SJCRH30 (cell line): Measurements from ENCODE around the gene NFKB2. TPM values are rescaled to one million over a fixed set of nuclear protein-coding genes. Genes with fewer than 3 reads are reported as not detected.

ENCODE experiments used
- DNase-seq, 2 experiments: peaks; one replicate each; pipeline ENCODE4 v3.0.0-alpha.2; 2015 to 2020
- H3K27ac ChIP-seq: fragments of 250-450 bp; sonication (Bioruptor Pico); 2 replicates; pipeline ENCODE4 v1.5.1; 2020; ENCODE audit warnings: mild to moderate bottlenecking, moderate library complexity
- H3K27me3 ChIP-seq: fragments of 250-450 bp; sonication (Bioruptor Pico); 2 replicates; pipeline ENCODE4 v1.5.1; 2020; ENCODE audit warnings: mild to moderate bottlenecking, moderate library complexity
- H3K36me3 ChIP-seq: fragments of 250-450 bp; sonication (Bioruptor Pico); 2 replicates; pipeline ENCODE4 v1.5.1; 2020; ENCODE audit warnings: mild to moderate bottlenecking, moderate library complexity
- H3K4me1 ChIP-seq: fragments of 250-450 bp; sonication (Bioruptor Pico); 2 replicates; pipeline ENCODE4 v1.5.1; 2020; ENCODE audit warnings: mild to moderate bottlenecking, moderate library complexity
- H3K4me3 ChIP-seq: fragments of 250-450 bp; sonication (Bioruptor Pico); 2 replicates; pipeline ENCODE4 v1.5.1; 2020; ENCODE audit warnings: mild to moderate bottlenecking, moderate library complexity
- H3K9me3 ChIP-seq: fragments of 250-450 bp; sonication (Bioruptor Pico); replicated peaks from 2 replicates; pipeline ENCODE4 v1.5.1; 2020; ENCODE audit warnings: mild to moderate bottlenecking, moderate library complexity
- total RNA-seq: library from RNA; depleted of rRNA; stranded (reverse); fragments of >200 nt; shearing (Covaris generic); gene quantifications from 2 replicates; pipeline ENCODE4 v1.2.3, GENCODE V29; 2014

The NFKB2 gene
- total RNA-seq, 1 experiment from 2014 or later: 25.3 TPM

- no peaks in the 10 kb centered on the region for H3K9me3 ChIP-seq
- peak within 1 kb of the TSS; percentile 39 for H3K27ac ChIP-seq
- H3K4me1 ChIP-seq: no peaks in the 10 kb centered on the region; the same call in 1 of the 2 replicates
- H3K36me3 ChIP-seq: no peaks in the 10 kb centered on the region
- peak within 1 kb of the TSS; percentile 71 for H3K4me3 ChIP-seq
- DNase-seq: peak; percentile 100
- H3K27me3 ChIP-seq: no peaks in the 10 kb centered on the region
These were observed 25.4 kb downstream of the NFKB2 start, which contains the start of gene FBXL15 for GRCh38 chr10:102420714-102421506. TSS of gene FBXL15 (plus strand) at chr10:102420836. CDS start at chr10:102421130, 294 bp downstream.

- H3K36me3 ChIP-seq: no peaks in the 10 kb centered on the region
- H3K9me3 ChIP-seq: no peaks in the 10 kb centered on the region
- H3K4me3 ChIP-seq: peak overlapping the region; percentile 71
- no peak for DNase-seq
- no peaks in the 10 kb centered on the region; the same call in 1 of the 2 replicates for H3K4me1 ChIP-seq
- H3K27ac ChIP-seq: peak overlapping the region; percentile 39
- H3K27me3 ChIP-seq: no peaks in the 10 kb centered on the region
These were observed 25.9 kb downstream of the NFKB2 start for GRCh38 chr10:102421507-102421756.

GRCh38 chr10:102421757-102422512 is 26.4 kb downstream of the NFKB2 start:
- H3K36me3 ChIP-seq: no peaks in the 10 kb centered on the region
- DNase-seq: no peak
- peak overlapping the region; percentile 71 for H3K4me3 ChIP-seq
- no peaks in the 10 kb centered on the region; the same call in 1 of the 2 replicates for H3K4me1 ChIP-seq
- H3K27ac ChIP-seq: no peak overlapping the region; the same call in 1 of the 2 replicates
- H3K9me3 ChIP-seq: no peaks in the 10 kb centered on the region
- H3K27me3 ChIP-seq: no peaks in the 10 kb centered on the region

GRCh38 chr10:102422545-102423129 is 27.1 kb downstream of the NFKB2 start:
- no peaks in the 10 kb centered on the region for H3K27me3 ChIP-seq
- DNase-seq: no peak
- no peaks in the 10 kb centered on the region; the same call in 1 of the 2 replicates for H3K4me1 ChIP-seq
- H3K4me3 ChIP-seq: no peak overlapping the region
- H3K27ac ChIP-seq: no peak overlapping the region
- H3K36me3 ChIP-seq: no peaks in the 10 kb centered on the region
- H3K9me3 ChIP-seq: no peaks in the 10 kb centered on the region

GRCh38 chr10:102423372-102423968 is 28.0 kb downstream of the NFKB2 start:
- H3K4me1 ChIP-seq: no peaks in the 10 kb centered on the region; the same call in 1 of the 2 replicates
- no peaks in the 10 kb centered on the region for H3K9me3 ChIP-seq
- H3K27ac ChIP-seq: no peak overlapping the region
- H3K27me3 ChIP-seq: no peaks in the 10 kb centered on the region
- no peaks in the 10 kb centered on the region for H3K36me3 ChIP-seq
- DNase-seq: no peak
- no peak overlapping the region for H3K4me3 ChIP-seq

- Histone ChIP-seq H3K4me1 (no peaks in the 10 kb centered on the region; the same call in 1 of the 2 replicates), H3K36me3 (no peaks in the 10 kb centered on the region), H3K4me3 (no peak overlapping the region), H3K27me3 (no peaks in the 10 kb centered on the region), H3K9me3 (no peaks in the 10 kb centered on the region), H3K27ac (no peak overlapping the region)
- no peak for DNase-seq
These were observed 28.6 kb downstream of the NFKB2 start for GRCh38 chr10:102424145-102424544.

GRCh38 chr10:102424916-102425315 is 29.4 kb downstream of the NFKB2 start:
- H3K9me3 ChIP-seq: no peaks in the 10 kb centered on the region
- DNase-seq: no peak
- H3K4me1 ChIP-seq: no peaks in the 10 kb centered on the region

GRCh38 chr10:102425444-102425843 is 29.9 kb downstream of the NFKB2 start:
- Histone ChIP-seq H3K4me3 (no peak overlapping the region), H3K27ac (no peak overlapping the region), H3K9me3 (no peaks in the 10 kb centered on the region), H3K27me3 (no peaks in the 10 kb centered on the region), H3K4me1 (no peaks in the 10 kb centered on the region), H3K36me3 (no peaks in the 10 kb centered on the region)
- DNase-seq: no peak

More at GRCh38 chr10:102424916-102425315, 29.4 kb downstream of the NFKB2 start:
- Histone ChIP-seq H3K36me3 (no peaks in the 10 kb centered on the region), H3K4me3 (no peak overlapping the region), H3K27ac (no peak overlapping the region), H3K27me3 (no peaks in the 10 kb centered on the region)

GRCh38 chr10:102426803-102427287 is 31.3 kb downstream of the NFKB2 start:
- peaks cover 3% of the 10 kb centered on the region; the same call in 1 of the 2 replicates for H3K4me1 ChIP-seq
- no peaks in the 10 kb centered on the region for H3K36me3 ChIP-seq
- H3K4me3 ChIP-seq: no peak overlapping the region
- H3K27ac ChIP-seq: no peak overlapping the region
- DNase-seq: no peak
- H3K27me3 ChIP-seq: no peaks in the 10 kb centered on the region
- H3K9me3 ChIP-seq: no peaks in the 10 kb centered on the region

- no peak overlapping the region for H3K4me3 ChIP-seq
- no peak for DNase-seq
- no peaks in the 10 kb centered on the region for H3K36me3 ChIP-seq
- no peaks in the 10 kb centered on the region for H3K9me3 ChIP-seq
- H3K27ac ChIP-seq: no peak overlapping the region
- H3K27me3 ChIP-seq: peaks cover 2% of the 10 kb centered on the region
- peaks cover 3% of the 10 kb centered on the region; the same call in 1 of the 2 replicates for H3K4me1 ChIP-seq
These were observed 34.0 kb downstream of the NFKB2 start for GRCh38 chr10:102429468-102429867.

- peak; percentile 65 to 71 for DNase-seq
- H3K9me3 ChIP-seq: no peaks in the 10 kb centered on the region
- peaks cover 15% of the 10 kb centered on the region for H3K27me3 ChIP-seq
- no peaks in the 10 kb centered on the region for H3K36me3 ChIP-seq
- peak overlapping the region; percentile 82 for H3K4me3 ChIP-seq
- peaks cover 3% of the 10 kb centered on the region; the same call in 1 of the 2 replicates for H3K4me1 ChIP-seq
- peak overlapping the region; percentile 66 for H3K27ac ChIP-seq
These were observed 36.1 kb downstream of the NFKB2 start for GRCh38 chr10:102431452-102432124.

- H3K4me1 ChIP-seq: peaks cover 3% of the 10 kb centered on the region; the same call in 1 of the 2 replicates
- no peaks in the 10 kb centered on the region for H3K9me3 ChIP-seq
- no peaks in the 10 kb centered on the region for H3K36me3 ChIP-seq
- H3K4me3 ChIP-seq: peak within 1 kb of the TSS; percentile 82
- DNase-seq: peak; percentile 99 to 100
- H3K27ac ChIP-seq: peak within 1 kb of the TSS; percentile 66
- peaks cover 20% of the 10 kb centered on the region for H3K27me3 ChIP-seq
These were observed 36.9 kb downstream of the NFKB2 start, which contains the start of gene CUEDC2 for GRCh38 chr10:102432162-102432950. TSS of gene CUEDC2 (minus strand) at chr10:102432574. CDS start at chr10:102425188, 7,386 bp downstream.

- Histone ChIP-seq H3K27me3 (peaks cover 21% of the 10 kb centered on the region), H3K36me3 (no peaks in the 10 kb centered on the region), H3K9me3 (no peaks in the 10 kb centered on the region), H3K4me1 (peaks cover 3% of the 10 kb centered on the region; the same call in 1 of the 2 replicates), H3K27ac (no peak overlapping the region), H3K4me3 (no peak overlapping the region)
- DNase-seq: no peak
These were observed 38.1 kb downstream of the NFKB2 start for GRCh38 chr10:102433619-102434046.
